ENCODE results near the gene MME.
"Not testable (repeated sequence)": the region's sequence is repeated elsewhere in the genome, so short reads cannot be mapped to it uniquely, and the experiment has no call there.

Gene MME

DNA sequence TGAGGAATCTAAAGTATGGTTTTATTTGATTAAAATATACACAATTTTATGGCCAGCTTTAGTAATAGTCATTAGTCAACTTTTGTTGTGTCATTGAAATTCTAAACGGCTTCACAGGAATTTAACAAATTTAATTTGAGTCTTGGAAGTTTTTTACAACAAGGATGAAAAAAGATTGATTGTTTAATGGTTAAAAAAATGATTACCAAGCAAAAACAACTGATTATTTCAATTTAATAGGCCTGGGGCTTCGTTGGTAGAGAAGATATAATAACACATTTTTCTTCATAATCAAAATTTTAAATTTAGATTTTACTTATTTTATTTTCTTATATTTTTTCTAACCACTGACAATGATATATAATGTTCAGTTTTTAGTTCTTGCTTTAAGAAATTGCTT, 4.4 kb downstream of the MME start:
- DNase-seq (ENCODE audit: low read depth in 2 of 2) = no peak

DNA sequence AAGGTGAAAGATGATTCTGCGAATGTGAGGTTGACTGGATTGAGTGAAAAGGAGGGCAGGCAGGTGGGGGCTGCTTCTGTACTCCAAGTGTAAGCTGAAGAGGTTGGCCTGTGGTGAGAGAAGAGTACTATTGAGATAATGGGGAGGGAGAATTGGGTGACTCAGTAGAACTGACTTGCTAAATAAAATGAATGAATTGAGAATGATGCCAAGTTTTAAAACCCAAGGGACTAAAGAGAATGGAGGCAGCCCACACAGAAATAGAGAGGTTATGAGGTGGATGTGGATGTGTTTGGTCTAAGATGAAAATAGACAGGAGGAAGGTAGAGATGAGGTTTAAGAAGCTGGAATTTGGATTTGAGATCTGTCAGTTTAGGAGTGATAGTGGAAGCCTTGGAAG, 5.9 kb downstream of the MME start:
- DNase-seq (ENCODE audit: low read depth in 2 of 2) = no peak

DNA sequence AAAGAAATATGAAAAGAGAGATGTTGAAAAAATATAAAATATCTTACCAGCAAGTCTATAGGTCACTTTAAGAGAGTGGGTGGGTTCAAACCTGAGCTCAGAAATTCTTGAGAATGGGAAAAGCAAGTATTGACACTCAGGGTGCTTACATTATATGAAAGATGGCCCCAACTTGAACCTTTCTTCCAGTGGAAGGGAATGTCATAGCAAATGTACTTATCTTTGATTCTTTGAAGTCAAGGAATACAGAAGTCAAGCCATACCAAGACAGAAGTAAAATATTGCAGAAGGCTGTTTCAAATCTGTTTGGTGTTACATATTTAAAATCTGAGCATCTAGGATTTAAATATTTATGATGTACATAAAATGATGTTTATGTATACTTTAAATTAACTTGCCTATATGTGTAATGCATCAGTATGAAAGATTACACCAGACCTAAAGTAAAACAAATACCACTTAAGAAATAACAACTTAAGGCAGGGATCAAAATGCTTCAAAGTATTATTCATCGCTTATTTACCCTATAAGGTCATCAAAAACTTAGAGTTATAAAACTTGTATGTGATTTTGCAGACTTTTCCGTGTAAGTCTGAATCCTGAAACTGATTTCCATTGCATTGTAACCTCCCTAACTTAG, 8.7 kb downstream of the MME start:
- DNase-seq (ENCODE audit: low read depth in 2 of 2) = no peak

DNA sequence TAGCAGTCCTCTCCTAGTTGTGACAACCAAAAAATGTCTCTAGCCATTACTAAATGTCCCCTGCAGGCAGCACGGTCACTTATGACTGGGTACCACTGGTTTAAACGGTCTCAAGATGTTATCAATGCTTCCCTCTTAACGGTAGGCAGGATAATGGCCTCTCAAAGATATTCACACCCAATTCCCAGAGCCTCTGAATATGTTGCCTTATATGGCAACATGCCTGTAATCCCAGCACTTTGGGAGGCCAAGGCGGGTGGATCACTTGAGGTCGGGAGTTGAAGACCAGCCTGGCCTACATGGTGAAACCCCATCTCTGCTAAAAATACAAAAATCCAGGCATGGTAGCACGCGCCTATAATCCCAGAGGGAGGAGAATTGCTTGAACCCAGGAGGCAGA, 9.4 kb downstream of the MME start:
- no peak for DNase-seq (ENCODE audit: low read depth in 2 of 2)

DNA sequence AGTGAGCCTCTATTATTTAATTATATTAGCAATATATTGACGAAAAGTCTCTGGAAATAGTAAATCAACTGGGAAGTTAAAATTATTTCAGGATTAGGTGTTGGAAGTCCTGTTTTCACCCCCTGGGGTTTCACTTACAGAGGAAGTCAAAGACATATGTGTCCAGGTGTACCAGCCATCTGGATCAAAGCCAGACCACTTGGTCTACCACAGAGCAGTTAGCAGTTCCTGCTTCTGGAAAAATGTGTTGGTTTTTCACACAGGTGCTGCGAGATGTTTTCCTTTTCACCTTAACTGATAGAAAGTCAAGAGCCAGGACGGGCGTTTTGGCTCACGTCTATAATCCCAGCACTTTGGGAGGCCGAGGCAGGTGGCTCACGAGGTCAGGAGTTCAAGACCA, 13.1 kb downstream of the MME start:
- DNase-seq (ENCODE audit: low read depth in 2 of 2) = no peak

DNA sequence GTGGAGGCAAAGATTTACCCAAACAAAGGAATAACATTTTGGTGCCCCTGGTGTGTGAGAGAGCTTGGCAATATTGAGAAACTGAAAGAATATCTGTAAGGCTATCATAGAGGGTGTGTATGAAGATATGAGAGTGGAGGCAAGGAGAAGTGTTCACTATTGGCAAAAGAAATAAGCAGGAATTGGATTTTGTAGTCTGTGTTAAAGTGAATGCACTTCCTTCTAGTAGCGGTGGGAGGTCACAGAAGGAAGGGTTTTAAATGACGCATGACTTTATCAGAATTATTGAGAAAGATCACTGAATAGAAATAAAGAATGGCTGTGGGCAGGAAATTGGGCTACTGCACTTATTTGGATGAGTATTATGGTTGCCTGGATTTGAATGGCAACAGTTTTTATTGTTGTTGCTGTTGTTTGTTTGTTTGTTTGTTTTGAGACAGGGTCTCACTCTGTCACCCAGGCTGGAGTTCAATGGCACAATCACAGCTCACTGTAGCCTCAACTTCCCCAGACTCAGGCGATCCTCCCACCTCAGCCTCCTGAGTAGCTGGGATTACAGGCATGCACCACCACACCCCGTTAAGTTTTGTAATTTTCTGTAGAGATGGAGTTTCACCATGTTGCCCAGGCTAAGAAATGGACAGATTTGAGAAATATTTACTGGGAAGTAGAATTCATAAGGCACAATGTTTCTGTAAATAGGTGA, 16.3 kb downstream of the MME start:
- DNase-seq (ENCODE audit: low read depth in 2 of 2) = no peak

DNA sequence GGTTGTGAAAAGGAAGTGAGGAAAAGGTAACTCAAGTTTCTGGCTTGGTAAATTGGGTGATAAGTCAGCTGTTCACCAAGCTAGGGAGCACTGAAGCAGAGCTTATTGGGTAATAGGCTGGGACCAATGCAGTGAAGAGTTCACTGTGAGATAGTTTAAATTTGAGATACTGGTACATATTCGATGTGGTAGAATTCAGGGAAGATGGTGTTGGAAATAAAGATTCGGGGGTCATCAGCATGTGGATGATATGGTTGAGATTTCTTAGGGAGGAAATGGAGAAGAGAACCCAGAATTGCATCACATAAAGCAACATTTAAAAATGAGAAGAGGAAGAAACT, 16.9 kb downstream of the MME start:
- DNase-seq (ENCODE audit: low read depth in 2 of 2) = no peak

DNA sequence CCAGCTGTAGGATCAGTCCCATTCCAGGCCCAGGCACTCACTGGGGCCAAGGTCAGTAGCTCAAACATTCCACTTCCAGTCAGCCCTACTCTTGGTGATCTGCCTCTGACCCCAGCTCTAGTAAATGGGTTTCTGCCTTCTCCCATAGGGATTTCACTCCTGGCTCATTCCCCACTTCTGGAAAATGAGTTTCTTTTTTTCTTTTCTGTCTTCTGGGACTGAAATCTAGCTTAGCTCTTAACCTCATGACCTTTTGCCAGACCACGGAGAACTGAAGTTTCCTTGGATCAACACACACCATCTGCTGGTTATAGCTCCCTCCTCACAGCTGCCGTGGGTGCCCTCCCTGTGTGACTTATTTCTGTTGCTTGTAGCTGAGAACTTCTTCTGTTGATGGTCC, 21.3 kb downstream of the MME start:
- DNase-seq (ENCODE audit: low read depth in 2 of 2) = no peak

DNA sequence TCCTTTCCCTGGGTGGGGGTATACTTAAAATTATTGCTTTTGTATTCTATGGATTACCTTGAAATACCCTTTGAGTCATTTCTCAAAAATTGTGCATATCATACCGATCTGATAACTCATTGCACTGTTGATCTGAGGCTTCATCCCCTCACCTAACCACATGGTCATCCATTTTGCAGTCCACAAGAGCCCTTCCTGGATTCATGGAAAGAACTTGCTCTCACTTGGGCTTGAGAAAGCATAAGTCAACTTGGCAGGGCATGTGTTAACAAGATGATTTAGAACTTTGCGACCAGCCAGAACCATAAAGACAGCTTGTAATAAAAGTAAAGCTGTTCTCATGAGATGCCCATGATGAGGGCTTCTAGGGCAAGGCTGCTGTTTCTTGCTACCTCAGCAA, 22.2 kb downstream of the MME start:
- no peak for DNase-seq (ENCODE audit: low read depth in 2 of 2)

DNA sequence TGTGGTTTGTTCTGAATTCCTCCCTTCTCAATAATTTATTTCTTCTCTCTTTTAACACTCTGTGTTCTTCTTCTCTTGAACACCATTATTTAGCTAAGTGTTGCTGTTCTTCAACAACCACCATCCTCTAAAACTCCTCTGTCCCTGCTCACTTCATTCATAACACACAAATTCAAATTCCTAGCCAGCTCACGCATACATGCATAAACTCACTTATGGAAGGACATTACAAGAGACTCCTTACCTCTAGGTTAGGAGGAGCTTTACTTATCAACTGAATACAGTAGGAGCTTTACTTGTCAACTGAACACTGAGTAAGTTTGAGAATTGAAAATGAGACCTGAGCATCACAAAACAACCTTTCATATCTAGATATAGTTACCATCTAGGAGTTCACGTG, 23.6 kb downstream of the MME start:
- DNase-seq (ENCODE audit: low read depth in 2 of 2) = no peak

DNA sequence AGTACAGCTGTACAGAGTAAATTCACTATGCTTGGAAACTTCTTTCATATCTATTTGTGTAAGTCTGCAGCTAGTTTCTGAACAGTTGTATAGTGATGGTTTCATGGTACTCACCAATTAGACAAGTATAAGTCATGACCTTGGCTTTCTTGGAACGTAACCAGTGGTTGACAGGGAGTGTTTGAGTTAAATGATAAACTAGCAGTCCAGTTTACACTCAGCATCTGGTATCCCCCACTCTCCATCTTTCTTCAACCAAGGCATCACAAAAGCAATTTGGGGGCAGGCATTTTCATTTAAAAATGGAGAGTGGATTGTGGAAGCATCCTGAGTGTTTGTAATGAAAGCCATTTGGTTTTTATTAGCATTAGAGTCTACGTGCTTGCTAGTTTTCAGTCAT, 26.0 kb downstream of the MME start:
- DNase-seq (ENCODE audit: low read depth in 2 of 2) = no peak

DNA sequence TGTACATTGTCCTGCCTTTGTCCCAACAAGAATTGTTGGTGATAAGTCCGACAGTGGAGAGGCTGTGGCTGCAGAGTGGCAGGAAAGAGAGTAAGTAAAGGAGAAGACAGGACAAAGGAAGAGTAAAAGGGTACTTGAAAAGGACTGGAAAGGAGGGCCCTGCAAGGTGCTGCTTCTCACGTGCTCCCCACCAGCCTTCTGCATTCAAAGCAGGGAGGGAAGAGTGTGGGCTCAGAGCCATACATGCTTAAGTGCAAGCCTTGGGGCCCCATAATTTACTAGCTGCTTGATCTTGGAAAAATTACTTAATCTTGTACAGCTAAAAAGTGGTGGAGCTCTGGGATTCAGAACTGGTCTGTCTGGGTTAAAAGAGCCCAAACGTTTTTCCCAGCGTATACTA, 29.9 kb downstream of the MME start:
- no peak for DNase-seq (ENCODE audit: low read depth in 2 of 2)

DNA sequence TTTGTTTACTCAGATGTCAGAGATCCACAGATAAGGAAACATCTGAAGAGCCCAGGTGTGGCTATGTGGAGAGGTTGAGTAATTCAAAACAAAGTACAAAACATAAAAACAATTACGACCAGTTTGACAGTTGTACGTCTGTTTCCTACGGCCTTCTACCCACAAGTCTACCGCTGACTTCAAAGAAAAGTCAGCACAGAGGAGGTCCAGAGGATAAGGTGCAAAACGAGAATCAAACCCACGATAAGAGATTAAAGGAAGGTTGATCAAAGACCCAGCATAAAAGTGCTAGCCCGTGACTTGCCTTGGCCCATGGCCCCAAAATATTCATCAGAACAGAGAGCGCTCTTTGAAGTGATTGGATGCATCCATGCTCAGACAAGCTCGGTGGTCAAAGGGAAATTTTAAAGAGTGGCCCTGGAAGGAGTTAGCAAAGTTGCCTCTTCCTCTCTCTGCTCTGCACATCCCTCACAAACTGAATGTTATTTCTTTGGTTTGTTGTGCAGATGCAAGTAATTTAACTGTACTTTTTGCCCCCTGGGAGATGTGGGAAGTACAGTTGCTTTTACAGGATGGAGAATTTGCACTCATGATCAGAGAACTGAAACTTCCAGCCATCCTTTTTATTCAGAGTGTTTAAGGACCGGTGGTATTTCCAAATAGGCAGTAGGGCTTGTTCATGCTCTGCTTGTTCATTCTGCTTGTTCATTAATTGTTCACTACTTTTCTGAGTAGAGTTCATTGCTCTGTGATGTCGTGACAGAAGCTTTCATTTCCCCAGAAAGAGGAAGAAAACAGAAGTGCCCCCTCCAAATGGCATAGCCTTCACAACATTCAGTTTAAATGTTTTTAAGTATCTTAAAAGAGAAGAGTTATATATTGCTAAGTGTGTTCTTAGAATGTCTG, 31.1 kb downstream of the MME start:
- DNase-seq (ENCODE audit: low read depth in 2 of 2) = no peak

DNA sequence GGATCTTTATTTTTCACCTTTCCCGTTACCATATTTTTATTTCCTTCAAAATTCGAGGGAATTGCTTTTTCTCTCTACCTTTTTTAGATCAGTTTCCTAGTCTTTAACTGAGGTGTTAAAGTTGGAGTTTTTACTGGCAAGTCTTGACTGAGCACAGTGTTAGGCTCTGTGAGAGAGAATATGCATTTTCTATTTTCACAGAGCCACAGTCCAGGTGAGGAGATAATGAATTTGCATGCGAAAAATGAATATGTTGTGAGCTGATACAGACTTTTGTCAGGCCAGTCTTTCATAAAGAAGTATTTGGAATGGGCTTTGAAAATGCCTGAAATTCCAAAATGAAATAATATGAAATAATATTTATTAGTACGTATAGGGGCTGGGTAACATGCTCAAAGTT, 31.9 kb downstream of the MME start:
- DNase-seq (ENCODE audit: low read depth in 2 of 2) = no peak

DNA sequence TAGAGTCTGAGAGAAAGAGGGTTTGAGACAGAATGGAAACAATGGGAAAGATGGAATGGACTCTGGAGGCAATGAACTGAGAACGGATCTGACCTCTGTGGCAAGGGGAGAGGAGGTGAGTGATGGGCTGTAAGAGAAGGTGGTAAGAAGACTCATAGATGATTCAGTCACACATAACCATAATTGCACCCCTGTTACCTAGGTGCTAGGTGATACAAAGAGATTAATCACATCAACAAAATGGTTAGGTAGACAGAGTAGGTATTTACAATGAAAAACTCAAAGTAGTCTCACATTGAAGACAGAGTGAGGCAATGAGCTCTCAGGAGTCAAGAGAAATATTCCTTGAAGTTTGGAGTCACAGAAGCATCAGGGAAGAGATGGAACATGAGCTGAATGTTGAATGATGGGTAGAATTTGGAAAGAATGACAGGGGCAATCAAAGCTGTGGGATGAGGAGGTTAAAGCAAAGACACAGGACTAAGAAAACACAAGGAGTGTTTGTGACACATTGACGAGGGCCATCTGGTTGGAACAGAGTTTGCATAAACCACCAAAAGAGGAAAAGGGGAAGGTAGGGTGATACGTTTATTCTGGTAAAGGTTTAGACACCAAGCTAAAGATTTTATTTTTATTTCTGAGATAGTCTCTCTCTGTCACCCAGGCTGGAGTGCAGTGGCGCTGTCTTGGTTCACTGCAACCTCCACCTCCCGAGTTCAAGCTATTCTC, 32.7 kb downstream of the MME start:
- no peak for DNase-seq (ENCODE audit: low read depth in 2 of 2)

DNA sequence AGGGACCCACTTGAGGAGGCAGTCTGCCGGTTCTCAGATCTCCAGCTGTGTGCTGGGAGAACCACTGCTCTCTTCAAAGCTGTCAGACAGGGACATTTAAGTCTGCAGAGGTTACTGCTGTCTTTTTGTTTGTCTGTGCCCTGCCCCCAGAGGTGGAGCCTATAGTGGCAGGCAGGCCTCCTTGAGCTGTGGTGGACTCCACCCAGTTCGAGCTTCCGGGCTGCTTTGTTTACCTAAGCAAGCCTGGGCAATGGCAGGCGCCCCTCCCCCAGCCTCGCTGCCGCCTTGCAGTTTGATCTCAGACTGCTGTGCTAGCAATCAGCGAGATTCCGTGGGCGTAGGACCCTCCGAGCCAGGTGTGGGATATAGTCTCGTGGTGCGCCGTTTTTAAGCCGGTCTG, 44.6 kb downstream of the MME start:
- DNase-seq (ENCODE audit: low read depth in 2 of 2) = not testable (repeated sequence)

DNA sequence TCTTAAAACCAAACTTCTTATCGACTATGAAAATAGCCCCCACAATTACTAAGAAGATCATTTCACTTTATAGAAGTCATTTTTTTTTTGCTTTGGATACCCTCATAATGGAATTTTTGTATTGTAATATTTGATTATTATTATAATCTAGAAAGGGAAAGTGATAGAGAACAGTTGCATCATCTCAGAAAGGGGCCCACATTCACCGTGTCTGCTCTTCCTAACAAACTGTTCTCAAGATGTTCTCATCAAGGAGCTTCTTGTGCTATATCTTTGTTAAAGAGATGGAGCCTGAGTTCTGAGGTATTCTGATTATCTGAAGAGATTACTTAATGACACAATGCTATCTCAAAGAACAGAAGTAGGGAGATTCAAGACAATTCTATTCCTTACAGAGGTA, 49.3 kb downstream of the MME start:
- DNase-seq (ENCODE audit: low read depth in 2 of 2) = no peak

DNA sequence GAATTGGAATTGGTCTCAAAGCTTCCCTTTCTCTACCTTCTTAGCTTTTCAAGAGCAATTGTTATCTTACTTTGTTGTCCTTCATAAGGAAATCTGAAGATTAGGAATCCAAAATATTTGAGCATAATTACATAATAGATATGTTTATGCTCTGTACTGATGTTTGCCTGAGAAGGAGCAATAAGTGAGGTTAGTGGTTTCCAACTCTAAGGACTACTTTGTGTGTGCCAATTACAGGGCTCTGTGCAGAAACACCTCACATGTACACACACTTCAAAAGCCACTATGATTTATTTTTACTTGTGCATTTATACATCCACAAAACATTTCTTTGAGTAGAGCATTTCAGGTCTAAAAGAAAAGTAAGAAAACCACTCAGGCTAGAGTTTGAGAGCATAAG, 49.9 kb downstream of the MME start:
- no peak for DNase-seq (ENCODE audit: low read depth in 2 of 2)

DNA sequence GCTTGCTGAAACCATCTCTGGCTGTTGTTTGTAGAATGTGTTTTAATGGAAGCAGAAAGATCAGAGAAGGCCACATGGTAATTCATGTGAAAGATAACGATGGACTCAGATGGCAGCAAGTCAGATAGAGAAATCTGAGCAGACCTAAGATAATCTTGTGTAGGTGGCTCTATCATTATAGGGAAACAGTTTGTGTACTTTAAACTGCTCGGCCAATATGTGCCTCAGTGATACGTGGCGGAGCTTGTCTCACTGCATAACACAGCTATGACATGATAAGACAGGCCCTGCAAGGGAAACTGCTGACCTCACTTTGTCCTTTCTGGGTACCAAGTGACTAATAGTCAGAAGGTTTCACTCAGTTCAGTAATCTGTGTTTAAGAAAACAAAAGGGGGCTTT, 51.0 kb downstream of the MME start:
- no peak for DNase-seq (ENCODE audit: low read depth in 2 of 2)

DNA sequence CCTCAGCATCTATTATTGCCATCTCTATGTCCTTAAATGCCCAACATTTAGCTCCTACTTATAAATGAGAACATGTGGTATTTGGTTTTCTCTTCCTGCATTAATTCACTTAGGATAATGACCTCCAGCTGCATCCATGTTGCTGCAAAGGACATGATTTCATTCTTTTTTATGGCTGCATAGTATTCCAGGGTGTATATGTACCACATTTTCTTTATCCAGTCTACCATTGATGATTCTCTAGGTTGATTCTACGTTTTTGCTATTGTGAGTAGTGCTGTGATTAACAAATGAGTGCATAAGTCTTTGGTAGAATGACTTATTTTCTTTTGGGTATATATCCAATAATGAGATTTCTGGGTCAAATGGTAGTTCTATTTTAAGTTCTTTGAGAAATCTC, 54.2 kb downstream of the MME start:
- DNase-seq (ENCODE audit: low read depth in 2 of 2) = not testable (repeated sequence)

DNA sequence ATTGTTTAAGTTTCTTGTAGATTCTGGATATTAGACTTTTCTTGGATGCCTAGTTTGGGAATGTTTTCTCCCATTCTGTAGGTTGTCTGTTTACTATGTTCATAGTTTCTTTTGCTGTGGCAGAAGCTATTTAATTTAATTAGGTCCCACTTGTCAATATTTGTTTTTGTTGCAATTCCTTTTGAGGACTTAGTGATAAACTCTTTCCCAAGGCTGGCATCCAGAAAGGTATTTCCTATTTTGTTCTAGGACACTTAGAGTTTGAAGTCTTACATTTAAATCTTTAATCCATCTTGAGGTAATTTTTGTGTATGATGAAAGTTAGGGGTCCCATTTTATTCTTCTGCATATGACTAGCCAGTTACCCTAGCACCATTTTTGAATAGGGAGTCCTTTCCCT, 54.9 kb downstream of the MME start:
- DNase-seq (ENCODE audit: low read depth in 2 of 2) = no peak

DNA sequence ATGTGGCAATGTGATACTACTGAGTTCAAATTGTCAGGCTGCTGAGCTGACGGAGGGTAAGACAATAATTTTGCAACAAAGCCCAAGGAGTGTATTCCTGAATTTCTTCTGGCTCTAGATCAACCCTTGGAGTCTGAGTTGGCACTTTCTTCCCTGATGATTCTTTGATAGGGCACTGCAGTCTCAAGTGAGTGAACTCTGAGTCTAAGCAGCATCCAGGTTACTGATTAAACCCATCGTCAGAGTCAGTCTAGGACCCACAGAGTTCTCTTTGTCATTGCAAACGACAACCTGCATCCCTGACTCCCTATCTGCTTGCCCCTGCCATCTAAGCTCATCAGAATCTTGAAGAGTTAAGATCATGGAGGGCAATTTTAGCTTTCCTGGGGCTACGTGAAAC, 58.6 kb downstream of the MME start:
- no peak for DNase-seq (ENCODE audit: low read depth in 2 of 2)

Data from stimulated activated CD4-positive, alpha-beta T cell treated with anti-CD3 and anti-CD28 coated beads, Interleukin-15, amount 100 ng/mL, for 48 hours (primary cell).